Measurements from ENCODE around the gene PROM1.

The PROM1 gene

DNA sequence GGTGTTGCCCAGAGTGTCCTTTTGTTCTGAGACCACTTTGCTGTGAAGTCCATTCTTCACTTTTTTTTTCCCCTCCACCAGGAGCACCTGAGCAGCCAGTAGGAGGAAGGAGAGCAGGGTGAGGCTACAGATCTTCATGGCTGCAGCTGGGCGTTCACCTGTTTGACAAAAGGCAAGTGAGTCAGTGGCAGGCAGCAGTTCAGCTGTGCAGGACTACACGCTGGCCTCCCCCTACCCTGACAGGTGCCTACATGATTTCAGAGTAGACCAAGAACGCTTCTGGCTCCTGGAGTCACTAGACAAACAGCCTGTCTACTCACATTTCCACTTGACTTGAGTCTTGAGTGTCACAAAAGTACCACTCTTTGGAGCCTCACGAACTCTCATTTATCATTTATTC, 147.3 kb downstream of the PROM1 start:
- DNase-seq, result no peak

DNA sequence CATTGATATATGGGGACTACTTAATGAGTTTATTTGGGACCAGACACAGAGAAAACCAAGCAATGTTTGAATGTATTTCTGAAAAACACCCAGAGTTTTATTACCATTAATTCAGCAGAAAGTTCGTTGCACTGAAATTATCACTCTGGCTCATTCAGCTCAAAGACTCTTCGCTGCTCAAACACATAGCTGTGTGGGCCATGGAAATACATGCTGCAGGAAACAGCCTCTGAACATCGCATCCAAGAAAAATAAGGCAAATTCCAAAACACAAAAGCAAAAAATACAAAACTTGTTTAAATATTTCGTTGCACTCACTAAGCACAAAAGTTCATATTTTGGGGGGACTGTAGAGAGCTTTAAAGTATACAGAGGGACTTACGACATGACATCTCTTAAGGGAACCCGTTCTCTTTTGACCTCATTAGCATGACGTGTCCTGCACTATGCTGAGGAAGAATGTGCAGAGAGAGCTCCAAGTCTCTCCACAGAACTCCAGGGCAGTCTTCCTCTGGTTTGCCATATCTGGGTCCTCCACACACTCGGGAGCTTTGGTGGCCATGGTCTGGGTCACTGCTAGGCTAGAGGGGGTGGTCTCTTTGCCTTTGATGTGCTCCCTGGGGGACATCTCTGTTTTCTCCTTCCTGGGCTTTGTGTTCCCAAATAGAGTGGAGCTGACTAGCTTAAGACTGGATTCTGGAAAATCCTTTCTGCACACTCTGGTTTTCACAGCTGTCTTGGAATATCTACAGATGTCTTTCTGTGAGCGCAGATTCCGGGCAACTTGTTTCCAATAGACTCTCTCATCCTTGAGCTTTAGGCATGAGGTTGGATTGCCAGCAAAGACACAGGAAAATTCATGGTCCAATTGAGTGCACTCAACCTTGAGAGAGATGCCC, 148.1 kb downstream of the PROM1 start:
- DNase-seq, result no peak

- no peak for DNase-seq
Measured at GRCh38 chr4:15934259-15934658, 149.6 kb downstream of the PROM1 start.

DNA sequence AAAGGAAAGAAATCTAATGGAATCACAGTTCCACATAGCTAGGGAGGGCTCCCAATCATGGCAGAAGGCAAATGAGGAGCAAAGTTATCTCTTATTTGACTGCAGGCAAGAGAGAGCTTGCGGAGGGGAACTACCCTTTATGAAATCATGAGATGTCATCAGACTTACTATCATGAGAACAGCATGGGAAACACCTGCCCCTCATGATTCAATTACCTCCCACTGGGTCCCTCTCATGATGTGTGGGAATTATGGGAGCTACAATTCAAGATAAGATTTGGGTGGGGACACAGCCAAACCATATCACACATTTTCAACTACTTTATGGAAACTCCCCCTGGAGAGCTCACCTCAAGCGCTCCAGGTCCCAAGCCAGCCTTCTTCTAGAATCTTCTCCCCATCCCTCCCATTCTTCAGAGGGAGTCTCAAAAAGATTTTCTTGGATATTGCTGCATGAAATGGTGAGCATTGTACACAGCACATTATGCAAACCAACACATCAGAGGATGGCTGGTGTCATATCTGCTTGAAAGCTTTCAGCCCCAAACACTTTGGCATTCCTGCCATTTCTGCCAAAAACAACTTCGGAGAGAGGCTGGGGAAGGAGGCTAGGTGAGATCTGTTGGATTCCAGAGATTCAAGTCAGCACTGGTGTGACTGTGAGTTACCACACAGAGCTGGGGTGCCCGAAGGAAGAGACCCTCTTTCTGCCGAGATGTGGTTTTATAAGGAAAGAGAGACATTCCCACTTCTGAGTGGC, 152.2 kb downstream of the PROM1 start:
- no peak for DNase-seq

- DNase-seq, result no peak
Measured at GRCh38 chr4:15930314-15930713, 153.5 kb downstream of the PROM1 start.

- no peak for DNase-seq
Measured at GRCh38 chr4:15929540-15929939, 154.3 kb downstream of the PROM1 start.

GRCh38 chr4:15928883-15929282, 154.9 kb downstream of the PROM1 start:
- no peak for DNase-seq

DNA sequence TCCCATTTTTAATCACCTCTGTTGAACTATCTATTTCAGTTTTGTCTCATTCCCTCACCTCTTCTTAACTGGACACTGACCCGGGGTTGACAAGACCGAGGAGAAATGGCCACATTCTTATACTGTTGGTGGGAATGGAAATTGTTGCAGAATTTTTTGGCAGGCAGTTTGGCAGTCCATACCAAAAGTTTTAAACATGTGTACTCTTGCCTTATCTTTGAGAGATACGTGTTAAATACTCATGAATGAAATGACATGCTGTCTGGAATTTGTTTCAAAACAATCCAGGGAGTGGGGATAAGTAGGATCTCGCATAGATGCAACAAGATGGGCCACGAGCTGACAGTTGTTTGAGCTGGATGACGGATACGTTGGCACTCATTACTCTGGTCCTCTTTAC, 157.3 kb downstream of the PROM1 start:
- DNase-seq, result no peak

DNA sequence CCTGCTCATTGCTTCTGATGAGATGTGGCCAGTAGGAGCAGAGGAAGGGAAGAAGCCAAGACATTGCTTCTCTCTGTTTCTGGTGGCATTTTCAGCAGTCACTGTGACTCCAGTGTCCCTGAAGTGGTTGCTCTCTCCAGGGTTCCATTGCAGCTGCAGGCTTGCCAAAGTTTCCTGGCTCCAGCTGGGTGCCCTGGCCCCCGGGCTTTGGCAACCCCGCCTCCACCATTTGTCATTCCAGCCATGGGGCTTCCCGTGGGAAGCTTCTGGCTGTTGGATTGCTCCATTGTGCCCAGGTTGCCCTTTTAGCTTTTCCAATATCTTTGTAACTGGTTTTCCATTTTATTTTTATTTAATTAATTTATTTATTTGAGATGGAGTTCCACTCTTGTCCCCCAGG, 158.0 kb downstream of the PROM1 start:
- DNase-seq, result no peak

DNA sequence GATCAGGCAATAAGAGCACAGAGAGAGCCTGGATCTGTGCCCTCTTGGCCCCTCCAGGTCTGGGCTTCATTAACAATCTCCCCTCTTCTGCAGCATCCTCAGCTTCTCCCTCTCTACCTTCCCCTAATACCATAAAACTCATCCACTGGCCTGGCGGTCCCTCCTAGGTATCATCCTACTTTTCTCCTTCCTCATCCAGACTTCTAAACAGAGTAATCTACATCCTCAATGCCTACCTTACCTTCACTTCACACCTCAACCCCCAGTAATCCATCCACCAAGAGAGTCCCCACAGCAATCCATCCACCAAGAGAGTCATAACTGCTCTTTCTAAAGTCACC, 162.3 kb downstream of the PROM1 start:
- no peak for DNase-seq

GRCh38 chr4:15920723-15921591, 162.9 kb downstream of the PROM1 start:
- DNase-seq, result no peak

DNA sequence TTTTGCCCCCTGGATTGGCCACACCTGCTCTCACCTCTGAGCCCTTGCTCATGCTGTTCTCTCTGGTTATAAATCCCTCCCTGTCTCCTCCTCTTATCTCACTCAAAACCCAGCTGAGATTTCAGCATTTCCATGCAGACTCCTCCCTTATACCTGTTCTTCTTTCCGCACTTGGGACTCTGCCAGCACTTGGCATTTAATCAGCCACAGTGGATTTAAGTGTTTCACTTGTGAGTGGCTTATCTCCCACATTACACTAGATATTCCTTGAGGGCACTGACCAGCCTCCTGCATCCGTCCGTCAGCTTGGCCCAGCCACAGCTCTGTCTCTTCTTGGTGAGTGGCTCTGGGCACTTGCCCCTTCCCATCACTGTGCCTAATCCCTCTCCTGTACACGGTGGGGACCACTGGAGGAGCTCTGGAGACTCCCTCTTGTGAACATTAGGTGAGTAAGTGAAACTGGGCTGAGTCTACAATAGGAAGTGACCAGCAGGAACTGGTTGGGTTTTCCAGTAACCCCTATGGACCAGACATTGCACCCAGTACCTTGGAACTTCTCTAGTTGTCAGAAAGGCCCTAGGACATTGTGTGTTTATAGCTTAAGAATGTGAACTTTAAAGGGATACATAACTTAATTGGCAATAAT, 165.2 kb downstream of the PROM1 start:
- DNase-seq, result no peak
